HG02973 (cell line): ENCODE measurements around the gene FOXJ1.

Source experiments
- ATAC-seq: cut with Tn5 transposase; IDR thresholded peaks from one replicate; pipeline ENCODE4 v1.9.1; 2021; ENCODE audit warnings: moderate library complexity; ENCODE audit not compliant: unreplicated experiment

FOXJ1 gene

GRCh38 chr17:76094046-76094445 is 47.0 kb downstream of the FOXJ1 start:
- no peak for ATAC-seq

GRCh38 chr17:76092526-76093413 is 48.3 kb downstream of the FOXJ1 start:
- no peak for ATAC-seq

DNA sequence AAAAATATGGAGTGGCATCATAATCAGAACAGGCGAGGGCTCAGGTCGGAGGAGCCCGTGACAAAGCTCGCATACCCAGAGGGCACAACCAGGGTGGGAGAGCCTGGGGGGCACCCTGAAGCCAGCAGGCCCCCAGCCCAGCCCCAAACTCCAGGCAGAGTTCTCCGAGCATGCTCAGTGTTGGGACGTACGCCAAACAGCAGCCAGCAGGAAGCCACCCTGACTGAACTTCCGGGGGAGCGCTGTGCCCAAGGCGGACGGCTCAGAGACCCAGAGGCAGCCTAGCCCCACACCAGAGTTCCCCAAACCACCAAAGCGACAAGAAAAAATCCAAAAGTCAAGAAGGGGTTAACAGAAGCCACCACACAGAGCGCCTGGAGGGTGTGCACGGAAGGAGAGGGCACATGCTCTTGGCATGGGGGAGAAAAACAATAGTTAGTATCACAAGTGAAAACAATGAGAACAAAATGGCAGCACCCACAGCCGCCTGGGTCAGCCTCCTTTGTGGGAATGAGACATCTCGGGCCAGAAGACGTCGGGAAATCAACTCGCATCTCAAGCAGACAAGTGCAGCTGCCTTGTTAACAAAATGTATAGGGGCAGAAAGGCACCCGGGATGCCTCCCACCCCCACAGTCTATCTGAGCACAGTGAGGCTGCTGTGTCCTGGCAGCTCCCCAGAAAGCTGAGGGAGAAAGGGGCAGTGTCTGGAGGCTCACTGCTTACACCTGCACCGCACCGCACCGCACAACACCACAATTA is 49.3 kb downstream of the FOXJ1 start:
- no peak for ATAC-seq

- no peak for ATAC-seq
These were observed 50.4 kb downstream of the FOXJ1 start for GRCh38 chr17:76090517-76091129.

DNA sequence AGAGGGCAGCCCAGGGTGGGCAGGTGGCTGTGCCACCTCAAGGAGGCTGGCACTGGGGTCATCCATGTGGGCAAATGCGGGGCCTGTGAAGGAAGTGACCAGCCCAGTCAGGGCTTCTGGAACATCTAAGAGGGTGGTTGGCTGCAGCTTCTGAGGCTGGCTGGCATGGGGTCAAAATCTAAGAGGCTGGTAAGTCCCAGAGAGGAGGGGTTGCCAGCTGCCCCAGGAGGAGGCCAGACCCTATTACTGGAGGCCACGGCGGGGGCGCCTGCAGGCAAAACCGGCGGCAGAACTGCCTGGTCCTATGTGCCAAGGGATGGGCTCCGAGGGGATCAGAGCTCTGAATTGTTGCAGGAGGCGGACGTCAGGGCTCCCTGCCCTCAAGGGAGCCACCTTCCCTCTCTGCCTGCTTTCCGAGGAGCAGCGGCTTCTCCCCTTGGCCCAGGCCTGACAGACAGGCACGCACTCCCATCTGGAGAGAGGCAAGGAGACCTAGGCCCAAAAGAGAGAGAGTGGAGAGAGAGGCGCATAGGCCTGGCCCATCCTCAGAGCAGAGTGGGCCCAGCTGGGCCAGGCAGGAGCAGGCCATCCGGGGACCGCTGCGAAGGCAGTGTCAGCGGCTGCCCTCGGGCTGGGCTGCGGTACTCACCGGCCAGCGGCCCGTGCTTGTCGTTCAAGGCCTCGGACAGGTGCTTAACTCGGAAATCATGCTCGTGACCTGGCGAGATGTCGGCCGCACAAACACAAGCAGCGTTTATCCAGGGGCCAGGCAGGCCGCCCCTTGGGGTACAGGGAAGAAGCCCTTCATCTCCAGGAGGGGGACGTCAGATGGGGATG is 51.1 kb downstream of the FOXJ1 start:
- no peak for ATAC-seq

- ATAC-seq = no peak
These were observed 52.0 kb downstream of the FOXJ1 start for GRCh38 chr17:76088868-76089576.

- ATAC-seq = no peak
These were observed 52.8 kb downstream of the FOXJ1 start for GRCh38 chr17:76088041-76088867.

- no peak for ATAC-seq
These were observed 53.5 kb downstream of the FOXJ1 start for GRCh38 chr17:76087531-76087930.

DNA sequence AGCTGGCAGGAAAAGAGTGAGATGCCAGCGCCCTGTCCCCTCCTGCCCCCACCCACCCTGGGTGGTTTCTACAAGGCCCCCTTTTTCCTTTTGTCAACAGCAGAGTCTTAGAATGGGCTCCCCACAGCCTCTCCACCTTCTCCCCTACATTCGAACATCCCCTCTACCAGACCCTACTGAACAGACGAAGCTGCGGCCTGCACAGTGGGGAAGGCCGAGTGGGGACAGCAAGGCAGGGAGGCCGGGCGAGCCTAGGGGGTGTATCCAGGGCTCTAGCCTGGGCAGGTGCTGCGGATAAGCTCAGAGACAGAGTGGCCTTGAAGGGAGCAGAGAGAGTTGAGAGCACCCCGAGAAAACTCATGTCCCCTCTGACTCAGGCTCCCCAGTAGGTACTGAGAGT is 54.7 kb downstream of the FOXJ1 start:
- ATAC-seq = no peak
